Fibroblast of pulmonary artery (primary cell): ENCODE data around the gene HSPA1L.
A peak's percentile ranks its signal among the peaks of the same experiment; 100 is the strongest.
"Not testable (repeated sequence)": the region's sequence is repeated elsewhere in the genome, so short reads cannot be mapped to it uniquely, and the experiment has no call there.

Experiments used
- DNase-seq: peaks from one replicate; pipeline ENCODE4 v3.0.0-alpha.2; 2010; ENCODE audit warnings: low read depth
- H3K4me3 ChIP-seq: replicated peaks from 2 replicates; pipeline ENCODE4 v1.5.1; 2011; ENCODE audit warnings: low read depth, mild to moderate bottlenecking, control low read depth, low read length, moderate library complexity
- CTCF ChIP-seq: IDR thresholded peaks from 2 replicates; pipeline ENCODE4 v1.5.1; 2011; ENCODE audit warnings: mild to moderate bottlenecking, control low read depth, low read length, inconsistent platforms; ENCODE audit errors: missing control alignments

HSPA1L gene

GRCh38 chr6:31814677-31815024 lies 432 bp downstream of the HSPA1L start:
- TF ChIP-seq CTCF = no peak
- DNase-seq = peak; percentile 98
- H3K4me3 ChIP-seq = peak overlapping the region; percentile 66

- no peak overlapping the region for H3K4me3 ChIP-seq
- DNase-seq = no peak
Measured at GRCh38 chr6:31813465-31813849, 1.6 kb downstream of the HSPA1L start.

GRCh38 chr6:31811645-31812044 lies 3.4 kb downstream of the HSPA1L start:
- TF ChIP-seq CTCF = no peak
- H3K4me3 ChIP-seq = no peak overlapping the region
- no peak for DNase-seq

More at GRCh38 chr6:31813465-31813849, 1.6 kb downstream of the HSPA1L start:
- TF ChIP-seq CTCF = no peak

GRCh38 chr6:31808599-31808998 lies 6.5 kb downstream of the HSPA1L start:
- DNase-seq, H3K4me3 ChIP-seq: not testable (repeated sequence)

- DNase-seq = peak; percentile 98
- TF ChIP-seq CTCF = no peak
- peak within 1 kb of the TSS; percentile 77 for H3K4me3 ChIP-seq
Measured at GRCh38 chr6:31806470-31807272, 8.4 kb downstream of the HSPA1L start, which contains the start of gene LSM2. LSM2 (minus strand) TSS chr6:31806966; CDS start chr6:31806757, 209 bp downstream.

- no peak for TF ChIP-seq CTCF
- DNase-seq = no peak
- peak overlapping the region; percentile 77 for H3K4me3 ChIP-seq
Measured at GRCh38 chr6:31805939-31806469, 9.1 kb downstream of the HSPA1L start.

- not testable (repeated sequence) for H3K4me3 ChIP-seq, DNase-seq
Measured at GRCh38 chr6:31801031-31801927, 13.8 kb downstream of the HSPA1L start.
